HK-2 (cell line): Measurements from ENCODE around the gene PDGFRB.

Experiments
- DNase-seq: peaks from one replicate; pipeline ENCODE4 v3.0.0-alpha.2; 2018; ENCODE audit not compliant: unreplicated experiment

Gene PDGFRB

GRCh38 chr5:150065886-150066285 is 89.8 kb downstream of the PDGFRB start:
- DNase-seq = no peak

- DNase-seq = peak; percentile 41
These were observed 90.3 kb downstream of the PDGFRB start for GRCh38 chr5:150065346-150065745.

DNA sequence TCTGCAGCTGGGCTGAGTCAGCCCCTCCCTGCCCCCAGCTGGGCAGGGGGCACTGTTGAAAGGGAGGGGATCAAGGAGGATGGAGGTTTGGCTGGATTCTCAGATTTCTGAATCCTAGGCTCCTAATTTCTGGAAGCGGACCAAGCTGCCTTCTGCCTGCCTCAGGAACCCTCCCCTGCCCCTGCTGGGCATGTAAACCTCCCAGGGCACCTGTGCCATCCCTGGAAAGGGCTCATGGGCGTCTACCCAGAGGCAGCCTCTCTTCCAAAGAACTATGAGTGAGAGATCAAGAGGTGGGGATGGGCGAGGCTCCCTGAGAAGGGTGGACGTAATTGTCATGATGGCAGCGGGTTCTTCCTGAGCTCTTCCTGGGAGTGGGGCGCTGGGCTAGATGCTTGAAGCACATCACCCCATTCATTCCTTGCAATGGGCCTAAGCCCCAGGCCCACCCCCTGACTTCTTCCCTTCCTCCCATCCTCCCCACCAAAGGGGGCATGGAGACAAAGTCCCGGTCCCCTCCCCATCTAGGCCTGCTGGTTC is 90.9 kb downstream of the PDGFRB start:
- DNase-seq = no peak
